Left lung (tissue), 10 donors: Measurements from ENCODE around the gene PAM. TPM values are rescaled to one million over a fixed set of nuclear protein-coding genes. Genes with fewer than 3 reads are reported as not detected.
"Not testable (repeated sequence)": the region's sequence is repeated elsewhere in the genome, so short reads cannot be mapped to it uniquely, and the experiment has no call there.

Experiments
- ATAC-seq: fragments of 200-7000 bp; cut with Tn5 transposase; one replicate; pipeline ENCODE4 v1.9.1; 2020; ENCODE audit warnings: moderate library complexity
- DNase-seq, 4 donors: peaks; one replicate each; pipeline ENCODE4 v3.0.0-alpha.2; 2013 to 2020
- H3K27ac ChIP-seq, 2 donors: fragments of 200-600 bp; sonication (generic) in 1 of 2; one replicate each; pipeline versions ENCODE4 v1.5.0 to v1.8.0; 2020 to 2021
- H3K27me3 ChIP-seq, 2 donors: fragments of 200-600 bp; sonication (generic) in 1 of 2; one replicate each; pipeline versions ENCODE4 v1.5.0 to v1.8.0; 2020 to 2021
- H3K36me3 ChIP-seq, 2 donors: fragments of 200-600 bp; sonication (generic) in 1 of 2; one replicate each; pipeline versions ENCODE4 v1.5.0 to v1.8.0; 2020 to 2021
- H3K4me1 ChIP-seq, 2 donors: fragments of 200-600 bp; one replicate each; pipeline ENCODE4 v1.8.0; 2021
- H3K4me3 ChIP-seq, 2 donors: fragments of 200-600 bp; sonication (generic) in 1 of 2; one replicate each; pipeline versions ENCODE4 v1.5.0 to v1.8.0; 2020 to 2021; ENCODE audit warnings: mild to moderate bottlenecking in 1 of 2
- H3K9me3 ChIP-seq, 2 donors: fragments of 200-600 bp; sonication (generic) in 1 of 2; one replicate each; pipeline versions ENCODE4 v1.5.0 to v1.8.0; 2020 to 2021
- intact Hi-C, 2 donors: fragments of 100-400 bp; cut with DNase I; formaldehyde crosslinking; loops; one replicate each; pipeline versions ENCODE4 v1.11.2 to v1.14.2; 2022
- polyA plus RNA-seq, 6 donors: library from polyadenylated mRNA; unstranded; fragments of 120-200 nt; gene quantifications; one replicate each; pipeline ENCODE4 v1.2.1, GENCODE V29; 2013; ENCODE audit not compliant: insufficient read length in 6 of 6
- total RNA-seq, 2 donors: library from RNA; stranded (reverse); fragmentation: NEBNext Ultra II Directional; extraction: Animal tissue kit (Norgen Biotek cat#: 25700); gene quantifications; one replicate each; pipeline ENCODE4 v1.2.1, GENCODE V29; 2021
- TF ChIP-seq, protein P1 (sequence below), 2 donors: fragments of 200-600 bp; sonication (generic) in 1 of 2; IDR thresholded peaks; one replicate each; pipeline versions ENCODE4 v1.5.0 to v1.8.0; 2021; ENCODE audit warnings: antibody characterized with exemption in 2 of 2
- donor health status: DM: no; HTN: yes; CAD: no.
- donor health status: DM: no; HTN: no; CAD: no.

Gene PAM
- total and polyA plus RNA-seq, 8 donors, result 93.3 to 427 (median 145) TPM

GRCh38 chr5:102767862-102768261 lies 12.8 kb downstream of the PAM start:
- Histone ChIP-seq H3K27me3 (no peaks in the 10 kb centered on the region), H3K36me3 (no peaks in the 10 kb centered on the region), H3K9me3 (no peaks in the 10 kb centered on the region), H3K4me1 (peaks cover 11 to 42% of the 10 kb centered on the region in 2 donors), H3K4me3 (no peak overlapping the region), H3K27ac (no peak overlapping the region)
- DNase-seq, result no peak
- ATAC-seq, result no peak
- intact Hi-C loops, result no loop called here
- TF ChIP-seq, protein P1, sequence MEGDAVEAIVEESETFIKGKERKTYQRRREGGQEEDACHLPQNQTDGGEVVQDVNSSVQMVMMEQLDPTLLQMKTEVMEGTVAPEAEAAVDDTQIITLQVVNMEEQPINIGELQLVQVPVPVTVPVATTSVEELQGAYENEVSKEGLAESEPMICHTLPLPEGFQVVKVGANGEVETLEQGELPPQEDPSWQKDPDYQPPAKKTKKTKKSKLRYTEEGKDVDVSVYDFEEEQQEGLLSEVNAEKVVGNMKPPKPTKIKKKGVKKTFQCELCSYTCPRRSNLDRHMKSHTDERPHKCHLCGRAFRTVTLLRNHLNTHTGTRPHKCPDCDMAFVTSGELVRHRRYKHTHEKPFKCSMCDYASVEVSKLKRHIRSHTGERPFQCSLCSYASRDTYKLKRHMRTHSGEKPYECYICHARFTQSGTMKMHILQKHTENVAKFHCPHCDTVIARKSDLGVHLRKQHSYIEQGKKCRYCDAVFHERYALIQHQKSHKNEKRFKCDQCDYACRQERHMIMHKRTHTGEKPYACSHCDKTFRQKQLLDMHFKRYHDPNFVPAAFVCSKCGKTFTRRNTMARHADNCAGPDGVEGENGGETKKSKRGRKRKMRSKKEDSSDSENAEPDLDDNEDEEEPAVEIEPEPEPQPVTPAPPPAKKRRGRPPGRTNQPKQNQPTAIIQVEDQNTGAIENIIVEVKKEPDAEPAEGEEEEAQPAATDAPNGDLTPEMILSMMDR (IDR thresholded peaks at IDR 0.05), result no peak

DNA sequence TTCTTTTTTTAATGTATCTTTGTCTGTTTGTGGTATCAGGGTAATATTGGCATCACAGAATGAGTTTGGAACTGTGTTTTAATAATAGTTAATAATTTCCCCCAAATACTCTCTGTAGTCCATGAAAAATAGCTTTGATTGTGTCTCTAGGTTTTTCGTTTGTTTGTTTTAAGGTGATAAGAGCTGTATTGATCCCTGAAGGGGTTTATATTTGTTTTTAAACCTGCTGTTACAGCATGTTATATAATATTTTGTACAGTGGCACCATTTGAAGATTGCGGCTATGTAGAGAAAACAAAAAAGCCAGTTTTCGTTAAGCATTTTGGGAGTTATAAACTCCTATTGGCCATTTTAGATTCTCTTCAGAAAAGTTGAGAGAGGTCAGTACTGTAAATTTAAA lies 15.7 kb downstream of the PAM start:
- intact Hi-C loops, result no loop called here
- peak overlapping the region; percentile 63 for H3K27ac ChIP-seq
- no peaks in the 10 kb centered on the region for H3K27me3 ChIP-seq
- ATAC-seq (no peak), DNase-seq (no peak)
- peaks cover 8 to 35% of the 10 kb centered on the region in 2 donors for H3K4me1 ChIP-seq
- no peak overlapping the region for H3K4me3 ChIP-seq
- no peaks in the 10 kb centered on the region for H3K36me3 ChIP-seq
- TF ChIP-seq, protein P1 (IDR thresholded peaks at IDR 0.05), result no peak
- no peaks in the 10 kb centered on the region for H3K9me3 ChIP-seq

DNA sequence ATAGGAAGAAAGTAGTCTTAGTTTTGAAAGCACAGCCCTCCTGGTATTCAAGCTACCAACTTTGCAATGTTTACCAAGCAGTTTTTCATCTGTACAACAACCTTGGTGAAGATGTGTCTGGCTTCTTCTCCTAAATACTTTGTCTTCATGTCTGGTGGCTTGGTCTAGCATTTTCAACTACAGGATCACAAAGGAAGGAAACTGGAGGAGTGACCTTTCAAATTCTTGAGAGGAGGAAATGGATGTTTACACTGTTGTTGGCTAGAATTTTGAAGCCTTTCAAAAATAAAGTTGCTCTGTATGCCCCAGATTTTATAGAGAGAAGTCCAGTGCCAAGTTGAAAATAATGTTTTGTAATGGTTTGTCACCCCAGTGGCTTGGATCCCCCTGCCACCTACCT lies 16.3 kb downstream of the PAM start:
- Histone ChIP-seq H3K27ac (peak overlapping the region; percentile 63), H3K9me3 (no peaks in the 10 kb centered on the region), H3K4me3 (no peak overlapping the region), H3K36me3 (no peaks in the 10 kb centered on the region), H3K27me3 (no peaks in the 10 kb centered on the region), H3K4me1 (peaks cover 8 to 35% of the 10 kb centered on the region in 2 donors)
- TF ChIP-seq, protein P1 (IDR thresholded peaks at IDR 0.05), result no peak
- intact Hi-C loops, result no loop called here
- ATAC-seq (peak; percentile 64), DNase-seq (no peak)

- intact Hi-C loops, result no loop called here
- peak overlapping the region in 1 of 2 donors; percentile 63 for H3K27ac ChIP-seq
- ATAC-seq, result no peak
Measured at GRCh38 chr5:102772273-102772672, 17.2 kb downstream of the PAM start.

GRCh38 chr5:102773133-102773532 lies 18.0 kb downstream of the PAM start:
- Histone ChIP-seq H3K4me3 (no peak overlapping the region), H3K27ac (peak overlapping the region in 1 of 2 donors; percentile 63), H3K27me3 (no peaks in the 10 kb centered on the region), H3K36me3 (no peaks in the 10 kb centered on the region), H3K4me1 (peaks cover 8 to 30% of the 10 kb centered on the region in 2 donors), H3K9me3 (no peaks in the 10 kb centered on the region)
- no peak for DNase-seq
- TF ChIP-seq, protein P1 (IDR thresholded peaks at IDR 0.05), result no peak
- intact Hi-C loops, result no loop called here
- ATAC-seq, result no peak

More at GRCh38 chr5:102772273-102772672, 17.2 kb downstream of the PAM start:
- Histone ChIP-seq H3K4me1 (peaks cover 8 to 32% of the 10 kb centered on the region in 2 donors), H3K27me3 (no peaks in the 10 kb centered on the region), H3K9me3 (no peaks in the 10 kb centered on the region), H3K36me3 (no peaks in the 10 kb centered on the region), H3K4me3 (no peak overlapping the region)
- DNase-seq, result no peak
- TF ChIP-seq, protein P1 (IDR thresholded peaks at IDR 0.05), result no peak

DNA sequence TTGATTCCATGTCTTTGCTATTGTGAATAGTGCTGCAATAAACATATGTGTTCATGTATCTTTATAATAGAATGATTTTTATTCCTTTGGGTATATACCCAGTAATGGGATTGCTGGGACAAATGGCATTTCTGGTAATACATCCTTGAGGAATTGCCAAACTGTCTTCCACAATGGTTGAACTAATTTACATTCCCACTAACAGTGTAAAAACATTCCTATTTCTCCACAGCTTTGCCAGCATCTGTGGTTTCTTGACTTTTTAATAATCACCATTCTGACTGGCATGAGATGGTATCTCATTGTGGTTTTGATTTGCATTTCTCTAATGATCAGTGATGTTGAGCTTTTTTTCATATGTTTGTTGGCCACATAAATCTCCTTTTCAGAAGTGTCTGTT lies 20.7 kb downstream of the PAM start:
- H3K27ac ChIP-seq, H3K4me3 ChIP-seq, H3K36me3 ChIP-seq, ATAC-seq, intact Hi-C loops, DNase-seq, H3K27me3 ChIP-seq, H3K9me3 ChIP-seq: not testable (repeated sequence)
- peaks cover 8 to 36% of the 10 kb centered on the region in 2 donors for H3K4me1 ChIP-seq
